IMR-90 (cell line): ENCODE data around the gene ST6GALNAC3. TPM values are rescaled to one million over a fixed set of nuclear protein-coding genes. Genes with fewer than 3 reads are reported as not detected.

Experiments used
- ATAC-seq: fragments of 200-7000 bp; cut with Tn5 transposase; 2 replicates; pipeline ENCODE4 v1.9.1; 2020; ENCODE audit warnings: low read depth, mild to moderate bottlenecking, moderate library complexity
- BruUV-seq: library from RNA; stranded (reverse); fragments of 400-500 nt; replicated peaks from 2 replicates; lab custom pipeline; 2021; lab: Mats Ljungman, UMichigan
- CTCF ChIA-PET: fragments of 300-600 bp; formaldehyde crosslinking; extraction: SDS; loops from one replicate; lab custom pipeline; 2021; ENCODE audit warnings: antibody characterized with exemption; lab: Yijun Ruan, JAX
- POLR2A ChIA-PET: fragments of 300-600 bp; sonication (Branson Sonifier 250); formaldehyde crosslinking; loops from one replicate; lab custom pipeline; 2022; ENCODE audit warnings: antibody characterized with exemption; ENCODE audit not compliant: unreplicated experiment; lab: Charles Lee
- DNase-seq: peaks from one replicate; pipeline ENCODE4 v3.0.0; 2013
- H2AFZ ChIP-seq: replicated peaks from 2 replicates; pipeline ENCODE3; 2013; ENCODE audit warnings: low read length, mild to moderate bottlenecking; ENCODE audit not compliant: poor library complexity
- H2AK5ac ChIP-seq: 2 replicates; pipeline ENCODE4 v1.6.1; 2013; ENCODE audit warnings: low read depth, low read length, inconsistent platforms
- H2AK9ac ChIP-seq: replicated peaks from 2 replicates; pipeline ENCODE3; 2013; ENCODE audit warnings: mild to moderate bottlenecking, low read depth, low read length, moderate library complexity; ENCODE audit not compliant: poor library complexity
- H2BK120ac ChIP-seq: 2 replicates; pipeline ENCODE4 v1.6.1; 2013; ENCODE audit warnings: low read depth, low read length, inconsistent platforms
- H2BK15ac ChIP-seq: 3 replicates; pipeline ENCODE4 v1.6.1; 2013; ENCODE audit warnings: low read depth, low read length, inconsistent platforms
- H2BK20ac ChIP-seq: 2 replicates; pipeline ENCODE4 v1.6.1; 2013; ENCODE audit warnings: low read depth, mild to moderate bottlenecking, inconsistent platforms, low read length, moderate library complexity
- H2BK5ac ChIP-seq: 2 replicates; pipeline ENCODE4 v1.6.1; 2013; ENCODE audit warnings: mild to moderate bottlenecking, low read depth, low read length, inconsistent platforms; ENCODE audit not compliant: poor library complexity, severe bottlenecking
- H3K14ac ChIP-seq: replicated peaks from 2 replicates; pipeline ENCODE4 v1.6.1; 2013; ENCODE audit warnings: low read depth, low read length, inconsistent platforms
- H3K18ac ChIP-seq: 2 replicates; pipeline ENCODE4 v1.6.1; 2013; ENCODE audit warnings: low read depth, low read length, control low read depth
- H3K23ac ChIP-seq: 2 replicates; pipeline ENCODE4 v1.6.1; 2013; ENCODE audit warnings: low read depth, low read length, inconsistent platforms
- H3K27ac ChIP-seq: 2 replicates; pipeline ENCODE4 v1.5.1; 2013; ENCODE audit warnings: mild to moderate bottlenecking, control low read depth, low read length; ENCODE audit not compliant: insufficient read depth
- H3K27me3 ChIP-seq: 2 replicates; pipeline ENCODE4 v1.6.1; 2013; ENCODE audit warnings: low read length; ENCODE audit not compliant: control insufficient read depth, insufficient read depth
- H3K36me3 ChIP-seq: 2 replicates; pipeline ENCODE4 v1.6.1; 2013; ENCODE audit warnings: low read length, mixed read lengths; ENCODE audit not compliant: control insufficient read depth, insufficient read depth
- H3K4ac ChIP-seq: 2 replicates; pipeline ENCODE4 v1.6.1; 2013; ENCODE audit warnings: low read depth, low read length, inconsistent platforms
- H3K4me1 ChIP-seq: 2 replicates; pipeline ENCODE4 v1.6.1; 2013; ENCODE audit warnings: low read length, mixed read lengths; ENCODE audit not compliant: control insufficient read depth, insufficient read depth
- H3K4me2 ChIP-seq: 2 replicates; pipeline ENCODE4 v1.6.1; 2013; ENCODE audit warnings: low read depth, mild to moderate bottlenecking, control low read depth, low read length, moderate library complexity
- H3K4me3 ChIP-seq: 2 replicates; pipeline ENCODE4 v1.5.1; 2013; ENCODE audit warnings: low read depth, mild to moderate bottlenecking, control low read depth, low read length, moderate library complexity; ENCODE audit not compliant: insufficient read depth
- H3K56ac ChIP-seq: 2 replicates; pipeline ENCODE4 v1.6.1; 2013; ENCODE audit warnings: low read length, inconsistent platforms; ENCODE audit not compliant: insufficient read depth; ENCODE audit errors: extremely low read depth
- H3K79me1 ChIP-seq, 2 experiments: 2 replicates each; pipeline ENCODE4 v1.6.1; 2013; ENCODE audit warnings: low read length in 2 of 2, inconsistent platforms in 1 of 2, low read depth in 1 of 2
- H3K9ac ChIP-seq: 2 replicates; pipeline ENCODE4 v1.6.1; 2013; ENCODE audit warnings: low read depth, low read length, control low read depth
- H3K9me1 ChIP-seq: 2 replicates; pipeline ENCODE4 v1.6.1; 2013; ENCODE audit warnings: low read length, inconsistent platforms; ENCODE audit not compliant: insufficient read depth
- H3K9me3 ChIP-seq: 2 replicates; pipeline ENCODE4 v1.6.1; 2013; ENCODE audit warnings: low read length; ENCODE audit not compliant: control insufficient read depth, insufficient read depth
- H4K20me1 ChIP-seq: 2 replicates; pipeline ENCODE4 v1.6.1; 2013; ENCODE audit warnings: low read length, inconsistent platforms; ENCODE audit not compliant: insufficient read depth
- H4K5ac ChIP-seq: 2 replicates; pipeline ENCODE4 v1.6.1; 2013; ENCODE audit warnings: mild to moderate bottlenecking, low read depth, low read length, control low read depth
- H4K8ac ChIP-seq, 2 experiments: 2 replicates each; pipeline ENCODE4 v1.6.1; 2013; ENCODE audit warnings: low read depth in 2 of 2, low read length in 2 of 2, control low read depth in 1 of 2, inconsistent platforms in 1 of 2
- H4K91ac ChIP-seq: 2 replicates; pipeline ENCODE4 v1.6.1; 2013; ENCODE audit warnings: low read depth, low read length, inconsistent platforms; ENCODE audit not compliant: insufficient read depth
- BHLHE40 ChIP-seq: fragments of 150-350 bp; IDR thresholded peaks from 2 replicates; pipeline ENCODE4 v1.6.1; 2016; ENCODE audit warnings: mild to moderate bottlenecking, low read depth, low read length
- CEBPB ChIP-seq: IDR thresholded peaks from 2 replicates; pipeline ENCODE4 v1.6.1; 2012; ENCODE audit warnings: low read depth, low read length, improper control_type of control experiment
- CHD1 ChIP-seq: IDR thresholded peaks from 2 replicates; pipeline ENCODE4 v1.6.1; 2012; ENCODE audit warnings: low read depth, low read length, improper control_type of control experiment
- ELK1 ChIP-seq: fragments of 150-350 bp; IDR thresholded peaks from 2 replicates; pipeline ENCODE4 v1.6.1; 2016; ENCODE audit warnings: low read depth, mild to moderate bottlenecking, low read length, moderate library complexity, borderline replicate concordance
- FOS ChIP-seq: fragments of 150-350 bp; IDR thresholded peaks from 2 replicates; pipeline ENCODE4 v1.6.1; 2016; ENCODE audit warnings: low read depth, low read length
- MAFK ChIP-seq: IDR thresholded peaks from 2 replicates; pipeline ENCODE4 v1.6.1; 2012; ENCODE audit warnings: low read depth, low read length, improper control_type of control experiment
- MAZ ChIP-seq: IDR thresholded peaks from 2 replicates; pipeline ENCODE4 v1.6.1; 2012; ENCODE audit warnings: low read depth, mild to moderate bottlenecking, low read length, improper control_type of control experiment, moderate library complexity, borderline replicate concordance
- MXI1 ChIP-seq: IDR thresholded peaks from 2 replicates; pipeline ENCODE4 v1.6.1; 2012; ENCODE audit warnings: low read depth, mild to moderate bottlenecking, low read length, moderate library complexity, borderline replicate concordance
- POLR2A ChIP-seq: IDR thresholded peaks from 2 replicates; pipeline ENCODE4 v1.6.1; 2012; ENCODE audit warnings: mild to moderate bottlenecking, low read depth, low read length
- RFX5 ChIP-seq: IDR thresholded peaks from 2 replicates; pipeline ENCODE4 v1.8.0; 2012; ENCODE audit warnings: low read depth, mild to moderate bottlenecking, low read length, moderate library complexity
- WGBS, 2 experiments: methylation state at CpG; one replicate each; pipeline versions ENCODE4 v1.1.5 to v1.1.7; 2013; ENCODE audit warnings: missing lambda C conversion rate in 2 of 2; ENCODE audit not compliant: insufficient read length in 1 of 2; ENCODE audit errors: extremely low coverage in 2 of 2; 5-methylcytosine and 5-hydroxymethylcytosine counted together
- dilution Hi-C: fragments of 300-500 bp; cut with HindIII; formaldehyde crosslinking; loops from one replicate; pipeline ENCODE4 v1.14.3; 2018; ENCODE audit warnings: low sequenced_read_pairs; ENCODE audit not compliant: unreplicated experiment
- in situ Hi-C: fragments of 300-500 bp; cut with MboI; formaldehyde crosslinking; loops from 3 replicates; pipeline ENCODE4 v1.14.3; 2019; ENCODE audit warnings: low sequenced_read_pairs, inconsistent platforms, mixed read lengths
- intact Hi-C: fragments of 100-400 bp; cut with micrococcal nuclease; formaldehyde crosslinking; loops from 2 replicates; pipeline ENCODE4 v1.10.0; 2022
- polyA plus RNA-seq, 3 experiments: library from polyadenylated mRNA; depleted of rRNA; stranded (reverse); fragments of >200 nt; gene quantifications; 2 replicates each; pipeline ENCODE4 v1.2.3, GENCODE V29; 2012; ENCODE audit warnings: low replicate concordance in 1 of 3
- total RNA-seq: library from RNA; depleted of rRNA; stranded (reverse); fragments of >200 nt; gene quantifications from 2 replicates; pipeline ENCODE4 v1.2.3, GENCODE V29; 2012

The ST6GALNAC3 gene
- total and polyA plus RNA-seq, 2 of the 4 experiments (the other 2 are of a cell fraction), result 0.65 to 1.3 TPM

DNA sequence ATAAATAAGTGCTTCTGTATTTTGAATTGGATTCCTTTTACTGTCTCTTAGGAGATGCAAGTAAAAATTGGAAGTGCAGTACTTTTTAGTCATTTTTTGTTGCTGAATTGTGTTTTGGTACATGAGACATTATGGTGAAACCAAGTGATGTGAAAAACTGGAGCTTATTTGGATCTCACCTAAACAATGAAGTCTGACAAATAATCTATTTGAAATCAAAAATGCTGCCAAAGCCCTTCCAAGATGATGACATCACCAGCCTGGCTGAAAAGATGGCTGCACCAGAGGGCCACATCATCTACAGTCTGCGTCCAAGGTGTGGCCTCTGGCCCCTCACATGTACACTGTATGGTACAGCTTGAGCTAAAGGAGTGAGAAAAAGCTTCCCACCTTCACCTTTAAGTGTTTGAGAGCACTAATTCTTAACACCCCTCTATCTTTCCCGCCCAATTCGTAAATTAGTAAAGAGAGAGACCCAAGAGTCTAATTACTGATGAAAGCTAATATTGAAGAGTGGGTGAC is 600.2 kb downstream of the ST6GALNAC3 start:
- H2BK15ac ChIP-seq, result no peak overlapping the region
- dilution Hi-C loops (no loop called here), in situ Hi-C loops (no loop called here), intact Hi-C loops (no loop called here)
- no peak overlapping the region for H4K5ac ChIP-seq
- H3K27ac ChIP-seq, result no peak overlapping the region
- H3K14ac ChIP-seq, result no peak overlapping the region
- no peak overlapping the region for H2BK5ac ChIP-seq
- H3K18ac ChIP-seq, result no peak overlapping the region
- no peaks in the 10 kb centered on the region for H3K27me3 ChIP-seq
- no peak overlapping the region for H4K91ac ChIP-seq
- ChIA-PET CTCF (no interaction called here), POLR2A (no interaction called here)
- no peaks in the 10 kb centered on the region for H3K4me1 ChIP-seq
- H3K36me3 ChIP-seq, result no peaks in the 10 kb centered on the region
- no peak overlapping the region for H3K4me2 ChIP-seq
- no peak overlapping the region for H3K23ac ChIP-seq
- DNase-seq (no peak), ATAC-seq (no peak)
- H3K56ac ChIP-seq, result no peak overlapping the region
- H4K8ac ChIP-seq, result no peak overlapping the region
- no peak overlapping the region for H2AK9ac ChIP-seq
- H3K79me1 ChIP-seq, result no peaks in the 10 kb centered on the region
- no peak overlapping the region for H2BK120ac ChIP-seq
- TF ChIP-seq ELK1 (no peak), MXI1 (no peak), RFX5 (no peak), BHLHE40 (no peak), MAFK (no peak), POLR2A (no peak), CHD1 (no peak), FOS (no peak), MAZ (no peak), CEBPB (no peak)
- no peak overlapping the region for H3K4ac ChIP-seq
- no peaks in the 10 kb centered on the region for H3K9me1 ChIP-seq
- no peak overlapping the region for H2AFZ ChIP-seq
- H4K20me1 ChIP-seq, result no peaks in the 10 kb centered on the region
- WGBS, 2 experiments, result no CpG with 5 or more reads among the region's 3 CpGs
- BruUV-seq, result no TSS peak
- H3K4me3 ChIP-seq, result no peak overlapping the region
- H2AK5ac ChIP-seq, result no peak overlapping the region
- no peaks in the 10 kb centered on the region for H3K9me3 ChIP-seq
- H3K9ac ChIP-seq, result no peak overlapping the region
- H2BK20ac ChIP-seq, result no peak overlapping the region
